Neural crest cell (in vitro differentiated cells): ENCODE data around the gene TBXAS1. TPM values are rescaled to one million over a fixed set of nuclear protein-coding genes. Genes with fewer than 3 reads are reported as not detected.

ENCODE experiments used
- DNase-seq: peaks from one replicate; pipeline ENCODE4 v3.0.0; 2021; ENCODE audit warnings: low read depth, mixed read lengths, low spot score
- H3K27ac Mint-ChIP-seq: one replicate; pipeline ENCODE4 v1.8.0; 2021; ENCODE audit warnings: mild to moderate bottlenecking, mixed read lengths; ENCODE audit not compliant: unreplicated experiment
- H3K27me3 Mint-ChIP-seq: 2 replicates; pipeline ENCODE4 v1.8.0; 2021; ENCODE audit warnings: low read depth, mild to moderate bottlenecking, mixed read lengths
- H3K36me3 Mint-ChIP-seq: 2 replicates; pipeline ENCODE4 v1.8.0; 2021; ENCODE audit warnings: low read depth, mild to moderate bottlenecking, mixed read lengths
- H3K4me1 Mint-ChIP-seq: 2 replicates; pipeline ENCODE4 v1.8.0; 2021; ENCODE audit warnings: mixed read lengths
- H3K4me3 Mint-ChIP-seq: one replicate; pipeline ENCODE4 v1.8.0; 2021; ENCODE audit warnings: mild to moderate bottlenecking, mixed read lengths
- H3K9me3 Mint-ChIP-seq: 2 replicates; pipeline ENCODE4 v1.8.0; 2021; ENCODE audit warnings: mixed read lengths
- CTCF ChIP-seq: fragments of 200-600 bp; sonication (generic); conservative IDR thresholded peaks from 2 replicates; pipeline ENCODE4 v1.5.0; 2021; ENCODE audit warnings: antibody characterized with exemption, mild to moderate bottlenecking
- total RNA-seq: library from RNA; stranded (reverse); gene quantifications from 2 replicates; pipeline ENCODE4 v1.2.1, GENCODE V29; 2021

The TBXAS1 gene
- total RNA-seq, 1 donor from 2014 or later = 5.7 TPM

- DNase-seq = no peak
- H3K27ac Mint-ChIP-seq = no peak overlapping the region
- no peak for TF ChIP-seq CTCF
- no peak overlapping the region for H3K4me3 Mint-ChIP-seq
- H3K27me3 Mint-ChIP-seq = no peaks in the 10 kb centered on the region
- no peaks in the 10 kb centered on the region for H3K9me3 Mint-ChIP-seq
- H3K36me3 Mint-ChIP-seq = no peaks in the 10 kb centered on the region
- no peaks in the 10 kb centered on the region for H3K4me1 Mint-ChIP-seq
Measured at GRCh38 chr7:140048138-140048537, 219.1 kb downstream of the TBXAS1 start.

GRCh38 chr7:140048989-140049338 is 219.9 kb downstream of the TBXAS1 start:
- H3K27me3 Mint-ChIP-seq = no peaks in the 10 kb centered on the region
- H3K4me1 Mint-ChIP-seq = no peaks in the 10 kb centered on the region
- no peak overlapping the region for H3K27ac Mint-ChIP-seq
- H3K36me3 Mint-ChIP-seq = no peaks in the 10 kb centered on the region
- no peak for DNase-seq
- H3K4me3 Mint-ChIP-seq = no peak overlapping the region
- H3K9me3 Mint-ChIP-seq = no peaks in the 10 kb centered on the region
- TF ChIP-seq CTCF = no peak

GRCh38 chr7:140049339-140050024 is 220.4 kb downstream of the TBXAS1 start:
- H3K9me3 Mint-ChIP-seq = no peaks in the 10 kb centered on the region
- no peak overlapping the region for H3K27ac Mint-ChIP-seq
- no peaks in the 10 kb centered on the region for H3K27me3 Mint-ChIP-seq
- H3K4me3 Mint-ChIP-seq = no peak overlapping the region
- H3K4me1 Mint-ChIP-seq = no peaks in the 10 kb centered on the region
- DNase-seq = no peak
- no peak for TF ChIP-seq CTCF
- H3K36me3 Mint-ChIP-seq = no peaks in the 10 kb centered on the region

GRCh38 chr7:140050100-140050499 is 221.0 kb downstream of the TBXAS1 start:
- Mint-ChIP-seq H3K4me1 (no peaks in the 10 kb centered on the region), H3K4me3 (no peak overlapping the region), H3K36me3 (no peaks in the 10 kb centered on the region), H3K27me3 (peaks cover 2% of the 10 kb centered on the region), H3K9me3 (no peaks in the 10 kb centered on the region), H3K27ac (no peak overlapping the region)
- TF ChIP-seq CTCF = no peak
- DNase-seq = no peak

- no peak overlapping the region for H3K4me3 Mint-ChIP-seq
- H3K27me3 Mint-ChIP-seq = peaks cover 5% of the 10 kb centered on the region
- H3K9me3 Mint-ChIP-seq = no peaks in the 10 kb centered on the region
- no peak overlapping the region for H3K27ac Mint-ChIP-seq
- no peak for TF ChIP-seq CTCF
- H3K36me3 Mint-ChIP-seq = no peaks in the 10 kb centered on the region
- no peaks in the 10 kb centered on the region for H3K4me1 Mint-ChIP-seq
- no peak for DNase-seq
Measured at GRCh38 chr7:140051820-140052219, 222.8 kb downstream of the TBXAS1 start.
